Lower leg skin (tissue), 3 donors: Measurements from ENCODE around the gene DMGDH.
A peak's percentile ranks its signal among the peaks of the same experiment; 100 is the strongest.

Experiments
- POLR2A ChIP-seq, 2 donors: fragments of 450-650 bp; IDR thresholded peaks; one replicate each; pipeline ENCODE4 v1.6.1; 2016 to 2017; ENCODE audit warnings: antibody characterized with exemption in 2 of 2, mild to moderate bottlenecking in 1 of 2, moderate library complexity in 1 of 2
- TF ChIP-seq, protein P1 (sequence below), 3 donors: fragments of 450-650 bp; IDR thresholded peaks; one replicate each; pipeline ENCODE4 v1.5.1; 2016; ENCODE audit warnings: antibody characterized with exemption in 3 of 3, mild to moderate bottlenecking in 3 of 3, moderate library complexity in 2 of 3

DNA sequence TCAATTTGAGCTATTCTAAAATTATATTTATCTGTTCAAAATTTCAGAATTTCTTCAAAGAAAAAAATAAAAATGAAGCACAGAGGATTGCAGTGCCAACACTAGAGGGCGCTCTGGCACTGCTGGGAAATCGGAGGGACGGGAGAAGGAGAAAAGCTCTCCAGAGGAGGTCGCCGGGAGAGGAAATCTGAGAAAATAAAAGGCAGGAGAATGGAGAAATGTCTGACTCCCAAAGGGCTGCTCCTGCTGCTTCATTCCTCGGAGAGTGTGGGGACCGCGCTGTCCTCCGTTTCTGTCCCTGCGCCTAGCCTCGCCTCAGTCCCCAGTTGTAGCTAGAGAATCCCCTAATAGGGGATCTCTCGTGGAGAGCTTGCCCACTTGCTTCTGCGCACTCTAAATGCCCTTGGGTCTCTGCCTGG is 44.4 kb downstream of the DMGDH start:
- TF ChIP-seq, protein P1, sequence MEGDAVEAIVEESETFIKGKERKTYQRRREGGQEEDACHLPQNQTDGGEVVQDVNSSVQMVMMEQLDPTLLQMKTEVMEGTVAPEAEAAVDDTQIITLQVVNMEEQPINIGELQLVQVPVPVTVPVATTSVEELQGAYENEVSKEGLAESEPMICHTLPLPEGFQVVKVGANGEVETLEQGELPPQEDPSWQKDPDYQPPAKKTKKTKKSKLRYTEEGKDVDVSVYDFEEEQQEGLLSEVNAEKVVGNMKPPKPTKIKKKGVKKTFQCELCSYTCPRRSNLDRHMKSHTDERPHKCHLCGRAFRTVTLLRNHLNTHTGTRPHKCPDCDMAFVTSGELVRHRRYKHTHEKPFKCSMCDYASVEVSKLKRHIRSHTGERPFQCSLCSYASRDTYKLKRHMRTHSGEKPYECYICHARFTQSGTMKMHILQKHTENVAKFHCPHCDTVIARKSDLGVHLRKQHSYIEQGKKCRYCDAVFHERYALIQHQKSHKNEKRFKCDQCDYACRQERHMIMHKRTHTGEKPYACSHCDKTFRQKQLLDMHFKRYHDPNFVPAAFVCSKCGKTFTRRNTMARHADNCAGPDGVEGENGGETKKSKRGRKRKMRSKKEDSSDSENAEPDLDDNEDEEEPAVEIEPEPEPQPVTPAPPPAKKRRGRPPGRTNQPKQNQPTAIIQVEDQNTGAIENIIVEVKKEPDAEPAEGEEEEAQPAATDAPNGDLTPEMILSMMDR (IDR thresholded peaks at IDR 0.05), result peak in 1 of 3 donors; percentile 70
- no peak for TF ChIP-seq POLR2A (IDR thresholded peaks at IDR 0.05)
